Hepatocyte (in vitro differentiated cells): ENCODE results near the gene NOP10.

ENCODE experiments used
- CTCF ChIP-seq: fragments of 200-600 bp; sonication (generic); IDR thresholded peaks from 2 replicates; pipeline ENCODE4 v1.5.1; 2016; ENCODE audit warnings: antibody characterized with exemption, mild to moderate bottlenecking; ENCODE audit not compliant: poor library complexity
- EZH2 ChIP-seq: fragments of 200-600 bp; sonication (generic); IDR thresholded peaks from 2 replicates; pipeline ENCODE4 v1.6.1; 2016; ENCODE audit warnings: antibody characterized with exemption, mild to moderate bottlenecking, borderline replicate concordance

DNA sequence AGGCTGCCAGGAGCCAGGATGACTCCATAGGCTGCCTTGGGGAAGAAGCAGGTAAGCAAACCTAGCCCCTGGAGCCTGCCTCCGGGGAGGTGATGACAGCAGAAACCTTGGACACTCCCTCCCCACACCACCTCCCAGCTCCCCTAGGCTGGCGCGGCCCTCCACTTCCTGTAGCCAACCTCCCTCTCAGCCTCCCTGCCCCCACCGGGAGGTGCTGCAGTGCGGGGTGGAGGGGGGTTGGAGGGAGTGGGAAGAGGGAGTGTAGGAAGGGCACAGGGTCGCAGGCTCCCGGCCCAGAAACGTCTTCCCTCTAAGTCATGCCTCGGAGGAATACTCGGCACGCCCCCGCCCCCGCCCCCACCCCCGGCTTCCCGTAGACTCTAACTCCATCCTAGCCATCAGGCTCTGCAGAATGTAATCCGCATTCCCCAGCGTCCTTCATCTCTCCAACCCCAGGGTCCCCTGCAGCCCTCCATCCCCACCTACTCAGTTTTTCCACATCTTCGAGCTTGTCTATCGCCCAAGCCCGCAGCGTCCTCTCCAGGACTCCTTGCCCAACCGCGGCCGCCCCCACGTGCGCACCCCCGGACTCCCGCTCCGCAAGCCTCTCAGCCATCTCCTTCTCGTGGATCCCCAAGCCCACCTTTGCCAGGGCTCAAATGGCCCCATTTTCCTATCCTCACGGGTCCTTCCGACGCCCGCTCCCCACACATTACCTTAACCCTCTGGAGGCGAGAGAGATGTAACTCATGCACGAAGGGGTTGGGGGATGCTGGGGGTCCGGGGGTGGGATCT is 23.5 kb upstream of the NOP10 start:
- peak; percentile 2 for TF ChIP-seq CTCF
- TF ChIP-seq EZH2 = no peak
